Measurements from ENCODE around the gene L3MBTL4. TPM values are rescaled to one million over a fixed set of nuclear protein-coding genes. Genes with fewer than 3 reads are reported as not detected.

The L3MBTL4 gene
- total RNA-seq, 2 donors from 2014 or later = 4.6 to 7.2 TPM

- Mint-ChIP-seq H3K27ac (no peak overlapping the region), H3K9me3 (peaks cover 11% of the 10 kb centered on the region), H3K27me3 (ENCODE audit: insufficient read depth) (no peaks in the 10 kb centered on the region), H3K4me3 (no peak overlapping the region), H3K36me3 (ENCODE audit: low read depth) (no peaks in the 10 kb centered on the region), H3K4me1 (peaks cover 2% of the 10 kb centered on the region)
- Histone ChIP-seq H3K27ac (ENCODE audit: low read depth, low read length) (no peak overlapping the region), H3K36me3 (ENCODE audit: control insufficient read depth, insufficient read depth, low read length) (no peaks in the 10 kb centered on the region), H3K4me1 (ENCODE audit: control insufficient read depth, insufficient read depth, low read length) (no peaks in the 10 kb centered on the region), H3K9me3 (ENCODE audit: control insufficient read depth, low read length) (peaks cover 21% of the 10 kb centered on the region), H3K9ac (ENCODE audit: extremely low read depth, low read length, poor library complexity, severe bottlenecking) (no peak overlapping the region), H3K4me3 (ENCODE audit: low read length) (no peak overlapping the region), H3K27me3 (ENCODE audit: control insufficient read depth, insufficient read depth, low read length, poor library complexity, severe bottlenecking) (no peaks in the 10 kb centered on the region)
- no peak for DNase-seq
- no peak for TF ChIP-seq CTCF (conservative IDR thresholded peaks at IDR 0.05)
- 92% methylated on average over 3 to 5 of the region's 5 CpGs for WGBS, 2 experiments (ENCODE audit: insufficient coverage in 1 of 2, insufficient read length in 1 of 2)
Measured at GRCh38 chr18:6373187-6373586, 41.5 kb downstream of the L3MBTL4 start.

- Mint-ChIP-seq H3K36me3 (ENCODE audit: low read depth) (no peaks in the 10 kb centered on the region), H3K4me1 (peaks cover 23% of the 10 kb centered on the region), H3K27me3 (ENCODE audit: insufficient read depth) (no peaks in the 10 kb centered on the region), H3K4me3 (no peak overlapping the region), H3K9me3 (peaks cover 3% of the 10 kb centered on the region), H3K27ac (no peak overlapping the region)
- Histone ChIP-seq H3K27me3 (ENCODE audit: control insufficient read depth, insufficient read depth, low read length, poor library complexity, severe bottlenecking) (no peaks in the 10 kb centered on the region), H3K4me1 (ENCODE audit: control insufficient read depth, insufficient read depth, low read length) (peaks cover 16% of the 10 kb centered on the region), H3K36me3 (ENCODE audit: control insufficient read depth, insufficient read depth, low read length) (no peaks in the 10 kb centered on the region), H3K9me3 (ENCODE audit: control insufficient read depth, low read length) (peaks cover 9% of the 10 kb centered on the region), H3K9ac (ENCODE audit: extremely low read depth, low read length, poor library complexity, severe bottlenecking) (no peak overlapping the region), H3K27ac (ENCODE audit: low read depth, low read length) (no peak overlapping the region), H3K4me3 (ENCODE audit: low read length) (no peak overlapping the region)
- DNase-seq = no peak
- 86 to 88% methylated on average over 9 to 12 of the region's 12 CpGs for WGBS, 2 experiments (ENCODE audit: insufficient coverage in 1 of 2, insufficient read length in 1 of 2)
- no peak for TF ChIP-seq CTCF (conservative IDR thresholded peaks at IDR 0.05)
Measured at GRCh38 chr18:6370886-6371635, 43.6 kb downstream of the L3MBTL4 start.

- peaks cover 9% of the 10 kb centered on the region for H3K9me3 ChIP-seq (ENCODE audit: control insufficient read depth, low read length)
- no peak for TF ChIP-seq CTCF (conservative IDR thresholded peaks at IDR 0.05)
- H3K4me1 ChIP-seq (ENCODE audit: control insufficient read depth, insufficient read depth, low read length) = peaks cover 22% of the 10 kb centered on the region
- Mint-ChIP-seq H3K9me3 (peaks cover 3% of the 10 kb centered on the region), H3K4me1 (peaks cover 28% of the 10 kb centered on the region), H3K27ac (no peak overlapping the region), H3K4me3 (no peak overlapping the region), H3K27me3 (ENCODE audit: insufficient read depth) (no peaks in the 10 kb centered on the region), H3K36me3 (ENCODE audit: low read depth) (no peaks in the 10 kb centered on the region)
- 93 to 98% methylated on average over 7 to 8 of the region's 8 CpGs for WGBS, 2 experiments (ENCODE audit: insufficient coverage in 1 of 2, insufficient read length in 1 of 2)
- H3K4me3 ChIP-seq (ENCODE audit: low read length) = no peak overlapping the region
- no peak overlapping the region for H3K9ac ChIP-seq (ENCODE audit: extremely low read depth, low read length, poor library complexity, severe bottlenecking)
- no peak overlapping the region for H3K27ac ChIP-seq (ENCODE audit: low read depth, low read length)
- H3K27me3 ChIP-seq (ENCODE audit: control insufficient read depth, insufficient read depth, low read length, poor library complexity, severe bottlenecking) = no peaks in the 10 kb centered on the region
- no peaks in the 10 kb centered on the region for H3K36me3 ChIP-seq (ENCODE audit: control insufficient read depth, insufficient read depth, low read length)
- no peak for DNase-seq
Measured at GRCh38 chr18:6370410-6370809, 44.3 kb downstream of the L3MBTL4 start.
